Omental fat pad (tissue), 4 donors: ENCODE results near the gene GTPBP1. TPM values are rescaled to one million over a fixed set of nuclear protein-coding genes. Genes with fewer than 3 reads are reported as not detected.

ENCODE experiments used
- ATAC-seq: fragments of 150-250 bp; one replicate; pipeline ENCODE4 v1.9.1; 2016; ENCODE audit warnings: mild to moderate bottlenecking, moderate library complexity; ENCODE audit not compliant: low FRiP score
- DNase-seq: peaks from one replicate; pipeline ENCODE4 v3.0.0-alpha.2; 2019; ENCODE audit warnings: low spot score
- CTCF ChIP-seq, 3 donors: fragments of 450-650 bp; IDR thresholded peaks; one replicate each; pipeline ENCODE4 v1.5.1; 2016 to 2017; ENCODE audit warnings: antibody characterized with exemption in 3 of 3, mild to moderate bottlenecking in 3 of 3, moderate library complexity in 2 of 3
- total RNA-seq, 4 donors: library from RNA; depleted of rRNA; stranded (reverse); fragments of >200 nt; gene quantifications; one replicate each; pipeline ENCODE4 v1.1.0, GENCODE V29; 2016

GTPBP1 gene
- total RNA-seq, 4 donors from 2014 or later: 31.3 to 75.7 (median 51.4) TPM

GRCh38 chr22:38709306-38709705, 3.6 kb downstream of the GTPBP1 start:
- DNase-seq (no peak), ATAC-seq (no peak)
- TF ChIP-seq CTCF (IDR thresholded peaks at IDR 0.05): no peak

GRCh38 chr22:38710351-38710750, 4.6 kb downstream of the GTPBP1 start:
- TF ChIP-seq CTCF (IDR thresholded peaks at IDR 0.05): no peak
- no peak for DNase-seq
- no peak for ATAC-seq

- no peak for TF ChIP-seq CTCF (IDR thresholded peaks at IDR 0.05)
- ATAC-seq: no peak
- DNase-seq: no peak
Measured at GRCh38 chr22:38710866-38711265, 5.1 kb downstream of the GTPBP1 start.

- no peak for DNase-seq
- no peak for TF ChIP-seq CTCF (IDR thresholded peaks at IDR 0.05)
- no peak for ATAC-seq
Measured at GRCh38 chr22:38712486-38713207, 6.9 kb downstream of the GTPBP1 start.

- no peak for TF ChIP-seq CTCF (IDR thresholded peaks at IDR 0.05)
- DNase-seq (no peak), ATAC-seq (no peak)
Measured at GRCh38 chr22:38713921-38714320, 8.2 kb downstream of the GTPBP1 start.

GRCh38 chr22:38715176-38715764, 9.5 kb downstream of the GTPBP1 start:
- DNase-seq: no peak
- ATAC-seq: no peak
- no peak for TF ChIP-seq CTCF (IDR thresholded peaks at IDR 0.05)

GRCh38 chr22:38715852-38716251, 10.1 kb downstream of the GTPBP1 start:
- TF ChIP-seq CTCF (IDR thresholded peaks at IDR 0.05): no peak
- ATAC-seq: no peak
- DNase-seq: no peak
